Epithelial cell of proximal tubule (primary cell): Measurements from ENCODE around the gene PPIP5K1. TPM values are rescaled to one million over a fixed set of nuclear protein-coding genes. Genes with fewer than 3 reads are reported as not detected.
"Not testable (repeated sequence)": the region's sequence is repeated elsewhere in the genome, so short reads cannot be mapped to it uniquely, and the experiment has no call there.

Experiments
- DNase-seq: peaks from one replicate; pipeline ENCODE4 v3.0.0-alpha.2; 2011; ENCODE audit warnings: low read depth
- H3K4me3 ChIP-seq: 2 replicates; pipeline ENCODE4 v1.5.1; 2011; ENCODE audit warnings: low read depth, mild to moderate bottlenecking, low read length
- CTCF ChIP-seq: conservative IDR thresholded peaks from 2 replicates; pipeline ENCODE4 v1.5.1; 2012; ENCODE audit warnings: low read depth, mild to moderate bottlenecking, low read length
- total RNA-seq: library from RNA; depleted of rRNA; stranded (reverse); fragments of >200 nt; gene quantifications from 2 replicates; pipeline ENCODE4 v1.2.3, GENCODE V29; 2015

PPIP5K1 gene
- total RNA-seq, 1 donor from 2014 or later = 6.7 TPM

GRCh38 chr15:43538091-43538490 lies 51.9 kb downstream of the PPIP5K1 start:
- no peak for TF ChIP-seq CTCF
- no peak for DNase-seq
- no peak overlapping the region for H3K4me3 ChIP-seq

GRCh38 chr15:43534897-43535296 lies 55.1 kb downstream of the PPIP5K1 start:
- no peak for TF ChIP-seq CTCF
- no peak for DNase-seq
- no peak overlapping the region for H3K4me3 ChIP-seq

- H3K4me3 ChIP-seq, DNase-seq: not testable (repeated sequence)
Measured at GRCh38 chr15:43532826-43533225, 57.2 kb downstream of the PPIP5K1 start.

- DNase-seq = no peak
- no peak for TF ChIP-seq CTCF
- no peak overlapping the region for H3K4me3 ChIP-seq
Measured at GRCh38 chr15:43531018-43531670, 58.9 kb downstream of the PPIP5K1 start.

GRCh38 chr15:43529587-43530345 lies 60.2 kb downstream of the PPIP5K1 start:
- TF ChIP-seq CTCF = no peak
- no peak for DNase-seq
- H3K4me3 ChIP-seq = no peak overlapping the region

- DNase-seq = no peak
- no peak overlapping the region for H3K4me3 ChIP-seq
- TF ChIP-seq CTCF = no peak
Measured at GRCh38 chr15:43529141-43529540, 60.9 kb downstream of the PPIP5K1 start.

- no peak for DNase-seq
Measured at GRCh38 chr15:43528542-43529007, 61.4 kb downstream of the PPIP5K1 start.

More at GRCh38 chr15:43528542-43529007, 61.4 kb downstream of the PPIP5K1 start:
- H3K4me3 ChIP-seq = no peak overlapping the region
- TF ChIP-seq CTCF = no peak
